NOMO-1 treated with dmso at 0.1 percent for 144 hours (cell line): Measurements from ENCODE around the gene MN1.

Experiments
- DNase-seq: peaks from one replicate; lab custom pipeline; 2025; ENCODE audit not compliant: unreplicated experiment; lab: John Stamatoyannopoulos, UW

MN1 gene

GRCh38 chr22:27801616-27802345 is at the start of gene MN1:
MN1 (minus strand) TSS chr22:27801756; CDS start chr22:27800543, 1,213 bp downstream.
- DNase-seq = peak; percentile 17

- no peak for DNase-seq
Measured at GRCh38 chr22:27850000-27850521, 48.5 kb upstream of the MN1 start.

GRCh38 chr22:27848005-27848404 is 46.4 kb upstream of the MN1 start:
- no peak for DNase-seq

GRCh38 chr22:27846910-27847309 is 45.4 kb upstream of the MN1 start:
- DNase-seq = no peak

GRCh38 chr22:27846248-27846757 is 44.7 kb upstream of the MN1 start:
- no peak for DNase-seq

- DNase-seq = no peak
Measured at GRCh38 chr22:27845644-27846043, 44.1 kb upstream of the MN1 start.

- DNase-seq = no peak
Measured at GRCh38 chr22:27844656-27845591, 43.4 kb upstream of the MN1 start.

- no peak for DNase-seq
Measured at GRCh38 chr22:27844256-27844655, 42.7 kb upstream of the MN1 start.

- no peak for DNase-seq
Measured at GRCh38 chr22:27843441-27843840, 41.9 kb upstream of the MN1 start.

- DNase-seq = no peak
Measured at GRCh38 chr22:27842669-27843431, 41.3 kb upstream of the MN1 start.

- no peak for DNase-seq
Measured at GRCh38 chr22:27842201-27842600, 40.6 kb upstream of the MN1 start.

- DNase-seq = no peak
Measured at GRCh38 chr22:27840436-27840835, 38.9 kb upstream of the MN1 start.

GRCh38 chr22:27839057-27839660 is 37.6 kb upstream of the MN1 start:
- no peak for DNase-seq

- peak; percentile 90 for DNase-seq
Measured at GRCh38 chr22:27836181-27836580, 34.6 kb upstream of the MN1 start.

GRCh38 chr22:27835446-27835845 is 33.9 kb upstream of the MN1 start:
- DNase-seq = no peak

- no peak for DNase-seq
Measured at GRCh38 chr22:27834364-27835185, 33.0 kb upstream of the MN1 start.

- no peak for DNase-seq
Measured at GRCh38 chr22:27833803-27834202, 32.2 kb upstream of the MN1 start.

- DNase-seq = no peak
Measured at GRCh38 chr22:27832606-27833005, 31.1 kb upstream of the MN1 start.

- DNase-seq = no peak
Measured at GRCh38 chr22:27829620-27830019, 28.1 kb upstream of the MN1 start.
